Neuronal stem cell (in vitro differentiated cells): ENCODE results near the gene DNPH1.

Experiments used
- DNase-seq: peaks from one replicate; pipeline ENCODE4 v3.0.0-alpha.2; 2013; ENCODE audit warnings: low spot score
- H2AFZ ChIP-seq: one replicate; pipeline ENCODE4 v1.6.1; 2013; ENCODE audit warnings: mild to moderate bottlenecking, low read length, inconsistent platforms
- H2AK5ac ChIP-seq: 2 replicates; pipeline ENCODE4 v1.6.1; 2013; ENCODE audit warnings: low read depth, mild to moderate bottlenecking, inconsistent platforms, low read length, moderate library complexity, mixed read lengths
- H2BK120ac ChIP-seq: 2 replicates; pipeline ENCODE4 v1.6.1; 2013; ENCODE audit warnings: low read depth, mild to moderate bottlenecking, inconsistent platforms, low read length, moderate library complexity, mixed read lengths
- H2BK12ac ChIP-seq: one replicate; pipeline ENCODE4 v1.6.1; 2013; ENCODE audit warnings: low read length, inconsistent platforms
- H2BK15ac ChIP-seq: 2 replicates; pipeline ENCODE4 v1.6.1; 2013; ENCODE audit warnings: mild to moderate bottlenecking, low read length, inconsistent platforms, mixed read lengths
- H2BK5ac ChIP-seq: one replicate; pipeline ENCODE4 v1.6.1; 2013; ENCODE audit warnings: inconsistent platforms, mild to moderate bottlenecking, low read length, moderate library complexity
- H3K14ac ChIP-seq: one replicate; pipeline ENCODE4 v1.6.1; 2013; ENCODE audit warnings: low read length, inconsistent platforms
- H3K18ac ChIP-seq: 2 replicates; pipeline ENCODE4 v1.6.1; 2013; ENCODE audit warnings: low read length, inconsistent platforms
- H3K23ac ChIP-seq: 2 replicates; pipeline ENCODE4 v1.6.1; 2013; ENCODE audit warnings: low read depth, mild to moderate bottlenecking, mixed read lengths, low read length, inconsistent platforms; ENCODE audit not compliant: poor library complexity
- H3K27ac ChIP-seq: replicated peaks from 3 replicates; pipeline ENCODE4 v1.5.1; 2013; ENCODE audit warnings: low read length, inconsistent platforms
- H3K27me3 ChIP-seq, 3 experiments: 2 replicates each; pipeline ENCODE4 v1.6.1; 2013; ENCODE audit warnings: low read length in 3 of 3, mild to moderate bottlenecking in 2 of 3, inconsistent platforms in 1 of 3, low read depth in 1 of 3, mixed read lengths in 1 of 3, moderate library complexity in 1 of 3; ENCODE audit not compliant: control insufficient read depth in 3 of 3, insufficient read depth in 3 of 3
- H3K36me3 ChIP-seq, 2 donors: replicated peaks in 1 of 2; 2 replicates each; pipeline ENCODE4 v1.6.1; 2013; ENCODE audit warnings: low read length in 2 of 2; ENCODE audit not compliant: control insufficient read depth in 2 of 2, insufficient read depth in 2 of 2
- H3K4ac ChIP-seq: 2 replicates; pipeline ENCODE4 v1.6.1; 2013; ENCODE audit warnings: inconsistent platforms, mild to moderate bottlenecking, low read length, moderate library complexity
- H3K4me1 ChIP-seq, 2 donors: 1 replicate in 1 of 2; 2 replicates in 1 of 2; pipeline ENCODE4 v1.6.1; 2013; ENCODE audit warnings: low read length in 2 of 2, low read depth in 1 of 2; ENCODE audit not compliant: control insufficient read depth in 2 of 2, insufficient read depth in 1 of 2
- H3K4me2 ChIP-seq: one replicate; pipeline ENCODE4 v1.6.1; 2013; ENCODE audit warnings: mild to moderate bottlenecking, low read length, inconsistent platforms; ENCODE audit not compliant: insufficient read depth, poor library complexity, severe bottlenecking
- H3K4me3 ChIP-seq, 2 donors: 2 replicates each; pipeline ENCODE4 v1.5.1; 2013; ENCODE audit warnings: low read length in 2 of 2, mild to moderate bottlenecking in 2 of 2, inconsistent platforms in 1 of 2, moderate library complexity in 1 of 2
- H3K79me1 ChIP-seq: one replicate; pipeline ENCODE4 v1.6.1; 2013; ENCODE audit warnings: low read depth, mild to moderate bottlenecking, inconsistent platforms, low read length, moderate library complexity
- H3K9ac ChIP-seq: one replicate; pipeline ENCODE4 v1.6.1; 2013; ENCODE audit warnings: mild to moderate bottlenecking, low read depth, low read length, inconsistent platforms; ENCODE audit not compliant: poor library complexity
- H3K9me3 ChIP-seq, 2 donors: replicated peaks in 1 of 2; 2 replicates each; pipeline versions ENCODE3 to v1.6.1; 2013; ENCODE audit warnings: low read length in 2 of 2, mild to moderate bottlenecking in 2 of 2, inconsistent platforms in 1 of 2, low read depth in 1 of 2, mixed read lengths in 1 of 2, moderate library complexity in 1 of 2; ENCODE audit not compliant: control insufficient read depth in 2 of 2, insufficient read depth in 1 of 2
- H4K8ac ChIP-seq: one replicate; pipeline ENCODE4 v1.6.1; 2013; ENCODE audit warnings: low read depth, mild to moderate bottlenecking, inconsistent platforms, low read length, moderate library complexity
- H4K91ac ChIP-seq: one replicate; pipeline ENCODE4 v1.6.1; 2013; ENCODE audit warnings: low read length, low read depth, mild to moderate bottlenecking, inconsistent platforms; ENCODE audit not compliant: poor library complexity
- WGBS, 2 donors: extraction: QIAGEN DNeasy Blood & Tissue Kit; methylation state at CpG; one replicate each; pipeline ENCODE4 v1.1.7; 2013; ENCODE audit warnings: missing lambda C conversion rate in 2 of 2, mixed read lengths in 1 of 2; ENCODE audit not compliant: insufficient read length in 2 of 2, insufficient replicate concordance in 1 of 2; ENCODE audit errors: extremely low coverage in 2 of 2; 5-methylcytosine and 5-hydroxymethylcytosine counted together

Gene DNPH1

DNA sequence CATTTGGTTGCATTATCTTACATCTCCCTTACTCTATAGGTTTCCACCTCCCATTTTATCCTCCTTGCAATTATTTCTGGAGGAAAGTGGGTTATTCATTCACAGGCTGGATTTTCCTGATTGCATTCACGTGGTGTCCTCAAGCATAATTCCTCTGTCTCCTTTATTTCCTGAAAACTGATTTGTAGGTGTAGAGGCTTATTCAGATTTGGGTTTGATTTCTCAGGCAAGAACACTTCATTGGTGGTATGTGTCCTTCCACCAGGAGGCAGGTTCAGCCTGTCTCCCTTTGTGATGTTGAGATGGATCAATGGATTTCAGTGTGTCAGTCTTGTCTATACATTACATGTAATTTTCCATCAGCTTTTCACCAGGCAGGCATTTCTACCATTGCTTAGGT is 17.3 kb downstream of the DNPH1 start:
- Histone ChIP-seq H3K36me3 (peaks cover 1 to 29% of the 10 kb centered on the region in 2 donors), H2BK12ac (no peak overlapping the region), H3K23ac (no peak overlapping the region), H2BK15ac (no peak overlapping the region), H3K4me2 (no peak overlapping the region), H3K14ac (no peak overlapping the region), H3K4ac (no peak overlapping the region), H3K79me1 (no peaks in the 10 kb centered on the region), H2AFZ (no peak overlapping the region), H3K4me1 (no peaks in the 10 kb centered on the region), H4K8ac (no peak overlapping the region), H4K91ac (no peak overlapping the region), H3K18ac (no peak overlapping the region), H3K27me3 (no peaks in the 10 kb centered on the region), H3K9me3 (no peaks in the 10 kb centered on the region), H3K9ac (no peak overlapping the region), H2AK5ac (no peak overlapping the region), H2BK5ac (no peak overlapping the region), H2BK120ac (no peak overlapping the region), H3K4me3 (no peak overlapping the region), H3K27ac (no peak overlapping the region)
- no peak for DNase-seq
- WGBS, 2 donors: no CpG with 5 or more reads among the region's 1 CpG

- Histone ChIP-seq H2AK5ac (no peak overlapping the region), H3K9ac (no peak overlapping the region), H2BK12ac (no peak overlapping the region), H4K8ac (no peak overlapping the region), H3K23ac (no peak overlapping the region), H3K79me1 (no peaks in the 10 kb centered on the region), H3K36me3 (peaks cover 0 to 16% of the 10 kb centered on the region in 2 donors), H2BK5ac (no peak overlapping the region), H3K27ac (no peak overlapping the region), H3K9me3 (no peaks in the 10 kb centered on the region), H3K14ac (no peak overlapping the region), H2AFZ (no peak overlapping the region), H2BK120ac (no peak overlapping the region), H3K18ac (no peak overlapping the region), H3K4ac (no peak overlapping the region), H3K4me2 (no peak overlapping the region), H3K4me1 (no peaks in the 10 kb centered on the region), H2BK15ac (no peak overlapping the region), H3K27me3 (no peaks in the 10 kb centered on the region), H3K4me3 (no peak overlapping the region), H4K91ac (no peak overlapping the region)
- no peak for DNase-seq
- no CpG with 5 or more reads among the region's 2 CpGs for WGBS, 2 donors
Measured at GRCh38 chr6:43207286-43207685, 22.0 kb downstream of the DNPH1 start.

- H2BK12ac ChIP-seq: no peak overlapping the region
- H3K36me3 ChIP-seq: peaks cover under 1 to 16% of the 10 kb centered on the region in 2 donors
- no peaks in the 10 kb centered on the region for H3K4me1 ChIP-seq
- WGBS, 2 donors: no CpG with 5 or more reads among the region's 10 CpGs
- no peak overlapping the region for H3K4me2 ChIP-seq
- H2BK15ac ChIP-seq: no peak overlapping the region
- H3K79me1 ChIP-seq: no peaks in the 10 kb centered on the region
- no peak overlapping the region for H3K14ac ChIP-seq
- DNase-seq: no peak
- no peak overlapping the region for H3K18ac ChIP-seq
- H4K91ac ChIP-seq: no peak overlapping the region
- no peak overlapping the region for H2BK5ac ChIP-seq
- H3K4me3 ChIP-seq: no peak overlapping the region
- no peak overlapping the region for H2AFZ ChIP-seq
- H3K9ac ChIP-seq: no peak overlapping the region
- H4K8ac ChIP-seq: no peak overlapping the region
- no peaks in the 10 kb centered on the region for H3K9me3 ChIP-seq
- no peak overlapping the region for H3K4ac ChIP-seq
- H2AK5ac ChIP-seq: no peak overlapping the region
- no peaks in the 10 kb centered on the region for H3K27me3 ChIP-seq
- no peak overlapping the region for H3K27ac ChIP-seq
- H3K23ac ChIP-seq: no peak overlapping the region
- H2BK120ac ChIP-seq: no peak overlapping the region
Measured at GRCh38 chr6:43205849-43206248, 23.4 kb downstream of the DNPH1 start.

GRCh38 chr6:43204271-43205105 is 24.8 kb downstream of the DNPH1 start:
- no peak overlapping the region for H2BK120ac ChIP-seq
- H3K4ac ChIP-seq: no peak overlapping the region
- no peak overlapping the region for H2BK15ac ChIP-seq
- DNase-seq: no peak
- H3K27me3 ChIP-seq: no peaks in the 10 kb centered on the region
- H3K27ac ChIP-seq: no peak overlapping the region
- H3K4me3 ChIP-seq: no peak overlapping the region
- H2AK5ac ChIP-seq: no peak overlapping the region
- H3K14ac ChIP-seq: no peak overlapping the region
- H3K4me1 ChIP-seq: no peaks in the 10 kb centered on the region
- H2AFZ ChIP-seq: no peak overlapping the region
- H4K8ac ChIP-seq: no peak overlapping the region
- H2BK12ac ChIP-seq: no peak overlapping the region
- no peak overlapping the region for H3K9ac ChIP-seq
- H3K9me3 ChIP-seq: no peaks in the 10 kb centered on the region
- H3K23ac ChIP-seq: no peak overlapping the region
- peaks cover 3 to 27% of the 10 kb centered on the region in 2 donors for H3K36me3 ChIP-seq
- WGBS, 2 donors: no CpG with 5 or more reads among the region's 23 CpGs
- H2BK5ac ChIP-seq: no peak overlapping the region
- no peaks in the 10 kb centered on the region for H3K79me1 ChIP-seq
- H3K18ac ChIP-seq: no peak overlapping the region
- H4K91ac ChIP-seq: no peak overlapping the region
- no peak overlapping the region for H3K4me2 ChIP-seq
